ENCODE results near the gene SDHA.

The SDHA gene

DNA sequence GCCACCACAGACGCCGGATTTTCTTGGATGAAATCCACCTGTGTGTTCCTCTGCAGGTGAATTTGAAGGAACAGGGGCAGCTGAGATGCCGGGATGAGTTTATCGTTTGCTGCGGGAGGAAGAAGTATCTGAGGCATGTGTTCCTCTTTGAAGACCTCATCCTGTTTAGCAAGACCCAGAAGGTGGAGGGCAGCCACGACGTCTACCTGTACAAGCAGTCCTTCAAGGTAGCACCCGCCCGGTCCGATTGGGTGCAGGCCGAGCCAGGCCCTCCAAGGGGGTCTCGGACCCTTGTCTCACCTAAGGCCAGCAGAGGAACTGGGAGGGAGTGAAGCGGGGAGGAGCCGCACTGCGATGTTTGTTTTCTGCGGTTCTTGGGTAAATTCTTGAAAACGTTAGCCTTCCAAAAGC, 45.3 kb upstream of the SDHA start:
- no peak overlapping the region for H3K4me3 ChIP-seq (replicated peaks; ENCODE audit: low read depth, low read length)
- DNase-seq (ENCODE audit: extremely low read depth, low read depth) = no peak
- TF ChIP-seq CTCF (IDR thresholded peaks at IDR 0.05; ENCODE audit: low read depth, low read length, missing control alignments) = no peak

GRCh38 chr5:173392-174290, 44.5 kb upstream of the SDHA start:
- TF ChIP-seq CTCF (IDR thresholded peaks at IDR 0.05; ENCODE audit: low read depth, low read length, missing control alignments) = no peak
- DNase-seq (ENCODE audit: extremely low read depth, low read depth) = no peak
- no peak overlapping the region for H3K4me3 ChIP-seq (replicated peaks; ENCODE audit: low read depth, low read length)

DNA sequence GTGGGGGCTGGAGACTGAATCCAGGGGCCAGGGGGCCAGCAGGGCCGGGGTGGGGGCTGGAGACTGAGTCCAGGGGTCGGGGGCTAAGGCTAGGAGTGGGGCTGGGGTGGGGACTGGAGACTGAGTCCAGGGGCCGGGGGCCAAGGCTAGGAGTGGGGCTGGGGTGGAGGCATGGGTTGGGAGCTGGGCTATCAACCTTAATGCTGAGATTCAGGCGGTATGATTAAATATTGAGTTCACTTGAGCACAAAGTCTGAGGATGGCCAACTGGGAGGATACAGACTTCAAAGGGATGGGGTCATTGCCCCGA, 43.9 kb upstream of the SDHA start:
- H3K4me3 ChIP-seq (replicated peaks; ENCODE audit: low read depth, low read length) = no peak overlapping the region
- no peak for DNase-seq (ENCODE audit: extremely low read depth, low read depth)
- no peak for TF ChIP-seq CTCF (IDR thresholded peaks at IDR 0.05; ENCODE audit: low read depth, low read length, missing control alignments)

GRCh38 chr5:174876-175465, 43.1 kb upstream of the SDHA start:
- no peak overlapping the region for H3K4me3 ChIP-seq (replicated peaks; ENCODE audit: low read depth, low read length)
- DNase-seq (ENCODE audit: extremely low read depth, low read depth) = no peak
- TF ChIP-seq CTCF (IDR thresholded peaks at IDR 0.05; ENCODE audit: low read depth, low read length, missing control alignments) = no peak

GRCh38 chr5:176296-176823, 41.8 kb upstream of the SDHA start:
- DNase-seq (ENCODE audit: extremely low read depth, low read depth) = no peak
- no peak overlapping the region for H3K4me3 ChIP-seq (replicated peaks; ENCODE audit: low read depth, low read length)
- TF ChIP-seq CTCF (IDR thresholded peaks at IDR 0.05; ENCODE audit: low read depth, low read length, missing control alignments) = no peak

DNA sequence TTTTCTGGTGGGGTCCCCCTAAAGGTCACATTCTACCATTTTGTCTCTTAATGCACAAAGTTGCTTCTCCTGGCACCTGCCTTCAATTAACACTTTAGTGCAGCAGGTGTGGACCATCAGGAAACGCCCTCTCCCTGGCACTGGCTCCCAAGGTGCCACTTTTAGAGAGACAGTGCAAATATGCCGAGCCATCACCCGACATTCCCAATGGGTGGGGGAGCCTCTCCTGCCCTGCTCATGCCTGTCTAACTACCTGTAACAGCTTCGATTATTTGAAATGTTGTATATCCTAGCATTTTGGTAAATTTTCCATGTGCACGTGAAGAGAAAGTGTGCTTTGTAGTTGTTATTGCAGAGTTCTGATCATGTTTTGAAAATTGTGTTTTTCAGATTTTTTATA, 40.0 kb upstream of the SDHA start:
- TF ChIP-seq CTCF (IDR thresholded peaks at IDR 0.05; ENCODE audit: low read depth, low read length, missing control alignments) = no peak

More for the DNA sequence above, 40.0 kb upstream of the SDHA start:
- DNase-seq (ENCODE audit: extremely low read depth, low read depth) = no peak
- H3K4me3 ChIP-seq (replicated peaks; ENCODE audit: low read depth, low read length) = no peak overlapping the region
